ENCODE results near the gene TTLL8. TPM values are rescaled to one million over a fixed set of nuclear protein-coding genes. Genes with fewer than 3 reads are reported as not detected.

The TTLL8 gene
- polyA plus RNA-seq, 1 experiment: not detected

GRCh38 chr22:49970528-49971231 is 87.4 kb downstream of the TTLL8 start:
- POLR2A ChIA-PET: interaction anchor here (0.6 to 1.0 kb wide), 3 partner anchors 9 to 34 kb away, joined by 3 to 12 read pairs (median 4); no protein-coding TSS in a partner anchor
- peak overlapping the region; percentile 92 for H3K27ac ChIP-seq (ENCODE audit: low read depth, low read length)
- DNase-seq (ENCODE audit: low read depth, low spot score): peak; percentile 80

GRCh38 chr22:49969751-49970527 is 88.2 kb downstream of the TTLL8 start:
- CTCF ChIA-PET: no interaction called here
- no peak for TF ChIP-seq CTCF (IDR thresholded peaks at IDR 0.05; ENCODE audit: low read depth, low read length)
- Histone ChIP-seq H3K9me3 (ENCODE audit: control insufficient read depth, insufficient read depth, low read length) (peaks cover 3% of the 10 kb centered on the region; the same call in 1 of the 2 replicates), H3K27ac (ENCODE audit: low read depth, low read length) (no peak overlapping the region), H3K27me3 (ENCODE audit: control insufficient read depth, insufficient read depth, low read length) (no peaks in the 10 kb centered on the region), H3K4me3 (ENCODE audit: low read depth, low read length) (no peak overlapping the region)
- POLR2A ChIA-PET: no interaction called here
- DNase-seq (ENCODE audit: low read depth, low spot score): no peak

More at GRCh38 chr22:49970528-49971231, 87.4 kb downstream of the TTLL8 start:
- peaks cover 3% of the 10 kb centered on the region; the same call in 1 of the 2 replicates for H3K9me3 ChIP-seq (ENCODE audit: control insufficient read depth, insufficient read depth, low read length)
- TF ChIP-seq CTCF (IDR thresholded peaks at IDR 0.05; ENCODE audit: low read depth, low read length): no peak
- H3K4me3 ChIP-seq (ENCODE audit: low read depth, low read length): peak overlapping the region; percentile 55
- CTCF ChIA-PET: no interaction called here
- no peaks in the 10 kb centered on the region for H3K27me3 ChIP-seq (ENCODE audit: control insufficient read depth, insufficient read depth, low read length)

GRCh38 chr22:49968831-49969661 is 89.1 kb downstream of the TTLL8 start:
- TF ChIP-seq CTCF (IDR thresholded peaks at IDR 0.05; ENCODE audit: low read depth, low read length): no peak
- no peak for DNase-seq (ENCODE audit: low read depth, low spot score)
- CTCF ChIA-PET: interaction anchor here (0.6 kb wide), 1 partner anchor 90 kb away, joined by 3 read pairs; no protein-coding TSS in a partner anchor
- POLR2A ChIA-PET: no interaction called here
- no peak overlapping the region for H3K4me3 ChIP-seq (ENCODE audit: low read depth, low read length)
- H3K9me3 ChIP-seq (ENCODE audit: control insufficient read depth, insufficient read depth, low read length): peaks cover 3% of the 10 kb centered on the region; the same call in 1 of the 2 replicates
- H3K27ac ChIP-seq (ENCODE audit: low read depth, low read length): no peak overlapping the region
- no peaks in the 10 kb centered on the region for H3K27me3 ChIP-seq (ENCODE audit: control insufficient read depth, insufficient read depth, low read length)

Other genes with a start within 250 kb of the TTLL8 start
- 4.6 and 6.0 TPM in 2 replicates for gene BRD1, start 230.4 kb downstream of the TTLL8 start, polyA plus RNA-seq (2011; rRNA removed)
- 6.3 and 7.5 TPM in 2 replicates for gene ZBED4, start 204.5 kb downstream of the TTLL8 start, polyA plus RNA-seq (2011; rRNA removed)
- gene ALG12, start 139.9 kb downstream of the TTLL8 start, polyA plus RNA-seq (2011; rRNA removed): 5.4 and 5.6 TPM in 2 replicates
- gene CRELD2, start 139.7 kb downstream of the TTLL8 start, polyA plus RNA-seq (2011; rRNA removed): 31.6 and 35.4 TPM in 2 replicates
- gene PIM3, start 97.5 kb downstream of the TTLL8 start, polyA plus RNA-seq (2011; rRNA removed): 6.1 and 8.2 TPM in 2 replicates
- gene IL17REL, start 45.5 kb downstream of the TTLL8 start, polyA plus RNA-seq (2011; rRNA removed): not detected in 2 replicates
- gene MLC1, start 27.1 kb upstream of the TTLL8 start, polyA plus RNA-seq (2011; rRNA removed): 0.15 and 0.27 TPM in 2 replicates
- 4.2 and 4.6 TPM in 2 replicates for gene MOV10L1, start 31.7 kb upstream of the TTLL8 start, polyA plus RNA-seq (2011; rRNA removed)
- gene PANX2, start 112.4 kb upstream of the TTLL8 start, polyA plus RNA-seq (2011; rRNA removed): 0.93 and 1.1 TPM in 2 replicates
- 8.7 and 11.8 TPM in 2 replicates for gene TRABD, start 127.6 kb upstream of the TTLL8 start, polyA plus RNA-seq (2011; rRNA removed)
- gene SELENOO, start 142.7 kb upstream of the TTLL8 start, polyA plus RNA-seq (2011; rRNA removed): 6.8 and 9.4 TPM in 2 replicates
- 8.5 and 10.8 TPM in 2 replicates for gene TUBGCP6, start 186.7 kb upstream of the TTLL8 start, polyA plus RNA-seq (2011; rRNA removed)
- 7.0 and 9.9 TPM in 2 replicates for gene HDAC10, start 193.0 kb upstream of the TTLL8 start, polyA plus RNA-seq (2011; rRNA removed)
- 26.6 and 33.7 TPM in 2 replicates for gene MAPK12, start 203.4 kb upstream of the TTLL8 start, polyA plus RNA-seq (2011; rRNA removed)
- gene MAPK11, start 212.1 kb upstream of the TTLL8 start, polyA plus RNA-seq (2011; rRNA removed): 6.7 and 9.6 TPM in 2 replicates
- 68.0 and 110 TPM in 2 replicates for gene PLXNB2, start 249.3 kb upstream of the TTLL8 start, polyA plus RNA-seq (2011; rRNA removed)